Right atrium auricular region (tissue), 2 donors: Measurements from ENCODE around the gene POC1B. TPM values are rescaled to one million over a fixed set of nuclear protein-coding genes. Genes with fewer than 3 reads are reported as not detected.

Source experiments
- DNase-seq: peaks from one replicate; pipeline ENCODE4 v3.0.0-alpha.2; 2019; ENCODE audit warnings: low spot score
- H3K27ac ChIP-seq, 2 donors: fragments of 200-600 bp; sonication (generic); 1 replicate in 1 of 2; 2 replicates in 1 of 2; pipeline ENCODE4 v1.5.1; 2016 to 2019
- H3K27me3 ChIP-seq, 2 donors: fragments of 200-600 bp; sonication (generic); one replicate each; pipeline versions ENCODE4 v1.5.1 to v1.6.0; 2017 to 2019
- H3K36me3 ChIP-seq: fragments of 200-600 bp; sonication (generic); one replicate; pipeline ENCODE4 v1.5.1; 2016
- H3K4me1 ChIP-seq, 2 donors: fragments of 200-600 bp; sonication (generic); one replicate each; pipeline versions ENCODE4 v1.5.1 to v1.6.0; 2017 to 2019
- H3K4me3 ChIP-seq, 2 donors: fragments of 200-600 bp; sonication (generic); 1 replicate in 1 of 2; 2 replicates in 1 of 2; pipeline ENCODE4 v1.5.1; 2017 to 2019; ENCODE audit warnings: mild to moderate bottlenecking in 1 of 2, moderate library complexity in 1 of 2
- H3K9me3 ChIP-seq, 2 donors: fragments of 200-600 bp; sonication (generic); one replicate each; pipeline ENCODE4 v1.5.1; 2019
- total RNA-seq, 2 donors: library from RNA; depleted of rRNA; stranded (reverse); fragments of >200 nt; gene quantifications; one replicate each; pipeline ENCODE4 v1.1.0, GENCODE V29; 2016
- TF ChIP-seq, protein P1 (sequence below), 2 donors: fragments of 200-600 bp; sonication (generic); IDR thresholded peaks; one replicate each; pipeline ENCODE4 v1.5.1; 2019; ENCODE audit warnings: antibody characterized with exemption in 2 of 2

The POC1B gene
- total RNA-seq, 2 donors from 2014 or later = 9.8 to 10.6 TPM

DNA sequence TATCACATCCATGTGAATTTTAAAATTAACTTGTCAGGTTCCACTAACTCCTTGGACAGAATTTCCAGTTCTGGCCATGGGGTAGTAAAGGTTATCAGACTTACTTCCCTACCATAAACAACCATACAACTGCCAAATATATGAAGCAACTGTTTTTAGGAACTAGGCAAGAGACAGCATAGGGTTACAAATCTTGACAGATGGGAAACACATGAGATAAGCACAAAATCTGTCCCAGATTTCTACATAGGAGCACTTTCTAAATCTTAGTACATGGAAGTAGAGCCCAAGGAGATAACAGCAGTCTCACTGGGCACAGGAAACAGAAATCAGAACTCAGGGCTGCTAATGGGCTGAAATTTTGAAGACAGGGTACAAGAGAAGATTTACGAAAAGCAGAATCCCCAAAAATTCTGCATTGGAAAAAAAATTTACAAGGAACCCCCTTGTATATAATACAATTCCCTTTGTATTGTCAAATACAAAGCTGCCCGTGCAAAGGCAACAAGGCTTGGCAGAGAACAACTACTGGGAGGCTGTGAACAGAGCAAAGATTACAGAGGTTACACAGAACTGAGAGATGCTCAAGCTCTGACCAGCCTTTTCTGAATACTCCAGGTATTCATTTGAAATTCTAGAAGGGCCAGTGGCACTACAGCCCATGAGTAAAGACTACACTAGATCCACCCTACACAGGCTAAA, 44.5 kb downstream of the POC1B start:
- Histone ChIP-seq H3K27me3 (no peaks in the 10 kb centered on the region), H3K4me3 (no peak overlapping the region), H3K27ac (no peak overlapping the region), H3K4me1 (peaks cover 0 to 7% of the 10 kb centered on the region in 2 donors), H3K9me3 (no peaks in the 10 kb centered on the region), H3K36me3 (no peaks in the 10 kb centered on the region)
- TF ChIP-seq, protein P1, sequence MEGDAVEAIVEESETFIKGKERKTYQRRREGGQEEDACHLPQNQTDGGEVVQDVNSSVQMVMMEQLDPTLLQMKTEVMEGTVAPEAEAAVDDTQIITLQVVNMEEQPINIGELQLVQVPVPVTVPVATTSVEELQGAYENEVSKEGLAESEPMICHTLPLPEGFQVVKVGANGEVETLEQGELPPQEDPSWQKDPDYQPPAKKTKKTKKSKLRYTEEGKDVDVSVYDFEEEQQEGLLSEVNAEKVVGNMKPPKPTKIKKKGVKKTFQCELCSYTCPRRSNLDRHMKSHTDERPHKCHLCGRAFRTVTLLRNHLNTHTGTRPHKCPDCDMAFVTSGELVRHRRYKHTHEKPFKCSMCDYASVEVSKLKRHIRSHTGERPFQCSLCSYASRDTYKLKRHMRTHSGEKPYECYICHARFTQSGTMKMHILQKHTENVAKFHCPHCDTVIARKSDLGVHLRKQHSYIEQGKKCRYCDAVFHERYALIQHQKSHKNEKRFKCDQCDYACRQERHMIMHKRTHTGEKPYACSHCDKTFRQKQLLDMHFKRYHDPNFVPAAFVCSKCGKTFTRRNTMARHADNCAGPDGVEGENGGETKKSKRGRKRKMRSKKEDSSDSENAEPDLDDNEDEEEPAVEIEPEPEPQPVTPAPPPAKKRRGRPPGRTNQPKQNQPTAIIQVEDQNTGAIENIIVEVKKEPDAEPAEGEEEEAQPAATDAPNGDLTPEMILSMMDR (IDR thresholded peaks at IDR 0.05) = no peak
- no peak for DNase-seq

DNA sequence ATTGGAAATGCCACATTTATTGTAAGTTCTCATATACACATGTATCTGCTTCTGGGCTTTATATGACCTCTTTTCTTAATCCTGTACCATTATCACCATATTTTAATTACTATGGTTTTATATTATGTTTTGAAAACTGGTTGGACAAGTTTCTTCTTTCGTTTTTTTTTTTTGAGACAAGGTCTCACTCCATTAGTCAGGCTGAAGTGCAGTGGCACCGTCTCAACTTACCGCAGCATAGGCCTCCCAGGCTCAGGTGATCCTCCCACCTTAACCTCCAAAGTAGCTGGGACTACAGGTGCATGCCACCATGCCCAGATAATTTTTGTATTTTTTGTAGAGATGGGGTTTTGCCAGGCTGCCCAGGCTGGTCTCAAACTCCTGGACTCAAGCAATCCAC, 45.9 kb downstream of the POC1B start:
- Histone ChIP-seq H3K27ac (no peak overlapping the region), H3K4me3 (no peak overlapping the region), H3K4me1 (peaks cover 0 to 7% of the 10 kb centered on the region in 2 donors), H3K9me3 (no peaks in the 10 kb centered on the region), H3K36me3 (no peaks in the 10 kb centered on the region), H3K27me3 (no peaks in the 10 kb centered on the region)
- TF ChIP-seq, protein P1 (IDR thresholded peaks at IDR 0.05) = no peak
- no peak for DNase-seq

DNA sequence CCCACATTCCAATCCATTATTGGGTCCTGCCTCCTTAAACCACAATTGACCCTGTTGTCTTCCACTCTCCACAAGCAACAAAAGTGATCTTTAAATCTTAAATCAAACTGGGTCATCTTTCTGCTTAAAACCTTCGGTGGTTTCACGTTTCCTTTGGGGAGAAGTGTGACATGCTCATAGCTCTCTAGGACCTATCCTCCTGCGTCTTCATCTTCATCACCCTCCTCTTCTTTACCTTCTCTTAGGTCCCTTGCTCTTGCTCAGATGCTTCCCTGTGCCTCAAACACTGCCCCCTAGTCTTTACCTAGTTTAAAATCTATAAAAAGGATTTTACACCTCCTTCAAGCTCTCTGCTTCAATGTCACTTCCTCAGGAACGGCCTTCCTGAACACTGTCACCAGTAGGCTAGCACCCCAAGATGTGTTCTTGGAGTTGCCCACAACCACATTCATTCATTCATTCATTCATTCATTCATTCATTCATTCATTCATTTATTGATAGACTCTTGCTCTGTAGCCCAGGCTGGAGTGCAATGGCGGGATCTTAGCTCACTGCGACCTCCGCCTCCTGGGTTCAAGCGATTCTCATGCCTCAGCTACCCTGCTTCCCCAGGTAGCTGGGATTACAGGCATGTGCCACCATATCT, 48.1 kb downstream of the POC1B start:
- TF ChIP-seq, protein P1 (IDR thresholded peaks at IDR 0.05) = no peak

DNA sequence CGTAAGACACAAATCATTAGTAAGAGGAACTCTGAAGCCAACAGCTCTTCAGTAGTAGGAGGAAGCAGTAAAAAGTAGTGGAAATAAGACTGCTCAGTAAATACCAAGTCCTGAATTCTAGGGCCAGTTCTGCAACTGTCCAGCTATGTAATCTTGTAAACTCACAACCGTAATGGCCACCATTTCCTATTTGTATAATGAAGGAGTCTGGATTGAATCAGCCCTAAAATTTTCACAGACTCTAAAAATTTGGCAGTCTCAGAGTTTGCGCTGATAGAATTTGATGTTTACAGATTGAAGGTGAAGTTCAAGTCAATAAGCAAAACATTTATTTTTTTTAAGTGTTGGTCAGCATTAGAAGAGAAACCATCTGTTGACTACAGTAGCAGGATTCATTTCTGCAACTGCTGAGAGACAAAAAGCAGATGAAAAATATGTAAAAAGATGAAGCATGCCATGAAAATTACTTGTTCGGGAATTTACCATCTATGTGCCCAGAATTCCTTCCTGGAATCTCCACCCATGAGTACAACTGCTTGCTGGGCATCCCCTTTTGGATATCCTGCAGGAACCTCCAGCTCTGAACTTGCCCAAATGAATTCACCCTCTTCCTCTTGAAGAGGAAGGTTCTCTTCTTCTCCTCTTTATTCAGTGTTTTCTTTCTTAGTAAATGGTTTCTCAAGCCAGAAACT, 48.8 kb downstream of the POC1B start:
- Histone ChIP-seq H3K27me3 (no peaks in the 10 kb centered on the region), H3K9me3 (no peaks in the 10 kb centered on the region), H3K4me1 (peaks cover 0 to 7% of the 10 kb centered on the region in 2 donors), H3K27ac (no peak overlapping the region), H3K4me3 (no peak overlapping the region), H3K36me3 (no peaks in the 10 kb centered on the region)
- DNase-seq = no peak
- TF ChIP-seq, protein P1 (IDR thresholded peaks at IDR 0.05) = no peak

More for the DNA sequence above, 48.1 kb downstream of the POC1B start:
- no peaks in the 10 kb centered on the region for H3K9me3 ChIP-seq
- no peaks in the 10 kb centered on the region for H3K36me3 ChIP-seq
- H3K4me1 ChIP-seq = peaks cover 0 to 7% of the 10 kb centered on the region in 2 donors
- H3K27me3 ChIP-seq = no peaks in the 10 kb centered on the region
- no peak for DNase-seq
- no peak overlapping the region for H3K4me3 ChIP-seq
- H3K27ac ChIP-seq = no peak overlapping the region

DNA sequence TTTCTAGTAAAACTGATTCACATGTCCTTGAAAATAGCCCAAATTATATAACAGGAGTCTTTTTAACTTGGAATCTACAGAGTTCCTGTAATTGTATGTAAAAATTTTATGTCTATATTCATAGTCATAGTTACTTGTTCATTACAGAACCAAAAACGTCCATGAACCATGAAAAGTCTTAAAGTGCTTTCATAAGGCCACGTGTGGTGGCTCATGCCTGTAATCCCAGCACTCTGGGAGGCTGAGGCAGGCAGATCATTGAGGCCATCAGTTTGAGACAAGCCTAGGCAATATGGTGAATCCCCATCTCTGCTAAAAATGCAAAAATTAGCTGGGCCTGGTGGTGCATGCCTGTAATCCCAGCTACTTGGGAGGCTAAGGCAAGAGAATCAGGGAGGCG, 49.6 kb downstream of the POC1B start:
- Histone ChIP-seq H3K4me1 (peaks cover 0 to 2% of the 10 kb centered on the region in 2 donors), H3K9me3 (no peaks in the 10 kb centered on the region), H3K36me3 (no peaks in the 10 kb centered on the region), H3K27me3 (no peaks in the 10 kb centered on the region), H3K4me3 (no peak overlapping the region), H3K27ac (no peak overlapping the region)
- DNase-seq = no peak
- TF ChIP-seq, protein P1 (IDR thresholded peaks at IDR 0.05) = no peak
